Hematopoietic multipotent progenitor cell treated with erythropoietin and hydrocortisone succinate and interleukin-3 and kit ligand, for 6 days (in vitro differentiated cells): ENCODE measurements around the gene PLCB1.

Source experiments
- DNase-seq: peaks from one replicate; pipeline ENCODE4 v3.0.0-alpha.2; 2015

Gene PLCB1

DNA sequence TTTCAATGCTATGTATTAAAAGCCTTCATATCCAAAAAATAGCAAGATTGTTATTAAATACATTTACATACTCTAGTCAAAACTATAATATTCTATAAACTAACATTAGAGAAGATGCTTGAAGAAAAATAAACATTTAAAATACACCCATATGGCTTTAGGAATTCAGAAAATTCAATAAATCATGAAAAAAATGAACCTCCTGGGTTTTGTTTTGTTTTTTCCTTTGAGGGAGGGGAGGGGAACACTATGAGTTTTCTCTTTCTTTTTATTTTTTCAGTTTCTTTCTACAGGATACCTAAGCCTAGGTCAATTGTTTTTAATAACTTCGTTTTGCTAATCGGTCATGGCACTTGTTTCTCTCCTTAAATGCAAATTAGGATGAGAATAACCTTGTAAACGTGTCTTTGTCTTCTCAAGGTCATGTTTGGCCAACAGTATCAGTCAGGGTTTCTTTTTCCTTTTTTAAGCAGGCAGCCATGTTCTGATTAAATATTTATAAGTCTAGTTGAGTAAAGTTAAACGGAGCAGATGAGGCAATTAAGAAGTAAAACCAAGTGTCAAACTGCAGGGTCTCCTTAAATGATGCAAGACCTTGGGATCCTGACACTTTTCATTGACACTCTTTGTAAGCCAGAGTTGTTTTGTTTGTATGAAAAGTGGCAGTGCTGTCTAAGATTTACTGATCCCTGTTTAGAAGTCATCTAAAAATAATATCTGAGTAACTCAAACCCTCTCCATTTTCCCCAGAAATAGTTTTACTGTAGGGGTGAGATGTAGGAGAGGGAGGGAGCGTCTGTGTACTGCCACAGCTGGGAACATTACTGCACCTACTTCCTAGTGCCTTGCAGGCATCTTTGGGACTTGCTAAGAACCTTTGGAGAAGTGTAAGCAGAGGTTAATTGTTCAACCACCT, 392.3 kb downstream of the PLCB1 start:
- DNase-seq = no peak

GRCh38 chr20:8525017-8525343, 392.9 kb downstream of the PLCB1 start:
- DNase-seq = no peak

DNA sequence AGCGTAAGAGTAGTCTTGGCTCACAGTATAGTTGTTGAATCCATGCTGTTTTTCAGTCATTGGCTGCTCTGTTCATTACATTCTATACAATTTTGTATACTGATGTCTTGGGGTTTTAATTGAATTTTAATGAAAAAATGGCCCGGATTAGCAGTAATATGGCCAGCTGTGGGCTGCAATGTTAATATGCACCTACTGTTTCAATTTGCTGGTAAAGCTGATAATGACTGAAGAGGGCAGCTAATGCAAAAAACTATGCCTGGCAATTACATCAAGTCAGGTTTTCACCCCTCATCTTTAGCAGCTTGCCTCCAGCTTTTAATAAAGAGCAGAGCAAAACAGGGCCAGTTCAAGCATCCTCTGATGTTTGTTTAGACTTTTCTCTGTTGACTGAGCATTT, 394.5 kb downstream of the PLCB1 start:
- DNase-seq = no peak

DNA sequence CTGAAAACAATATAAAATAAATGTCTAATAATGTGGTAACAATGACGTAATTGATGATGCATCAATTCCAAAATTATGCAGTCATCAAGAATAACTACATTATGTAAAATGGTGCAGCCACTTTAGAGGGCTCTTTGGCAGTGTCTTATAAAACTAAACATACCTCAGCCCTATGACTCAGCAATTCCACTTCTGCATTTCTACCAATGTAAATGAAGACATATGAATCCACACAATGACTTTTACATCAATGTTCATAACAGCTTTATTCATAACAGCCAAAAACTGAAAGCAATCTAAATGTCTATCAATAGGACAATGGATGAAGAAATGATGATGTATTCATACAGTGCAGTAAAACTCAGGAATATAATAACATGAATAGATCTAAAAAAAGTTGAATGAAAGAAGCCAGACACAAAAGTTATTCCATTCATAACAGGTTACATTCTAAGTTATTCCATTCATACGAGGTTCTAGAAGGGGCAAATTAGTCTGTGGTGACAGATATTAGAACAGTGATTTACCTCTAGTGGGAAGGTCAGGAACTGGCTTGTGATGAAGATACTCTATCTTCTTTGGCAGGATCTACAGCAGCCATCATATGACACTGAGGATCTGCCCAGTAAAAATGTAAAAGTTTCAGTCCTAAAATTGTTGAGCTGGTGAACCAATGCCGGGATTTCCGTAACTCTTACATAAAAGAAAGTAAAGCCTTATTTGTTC, 396.1 kb downstream of the PLCB1 start:
- DNase-seq = peak; percentile 82

DNA sequence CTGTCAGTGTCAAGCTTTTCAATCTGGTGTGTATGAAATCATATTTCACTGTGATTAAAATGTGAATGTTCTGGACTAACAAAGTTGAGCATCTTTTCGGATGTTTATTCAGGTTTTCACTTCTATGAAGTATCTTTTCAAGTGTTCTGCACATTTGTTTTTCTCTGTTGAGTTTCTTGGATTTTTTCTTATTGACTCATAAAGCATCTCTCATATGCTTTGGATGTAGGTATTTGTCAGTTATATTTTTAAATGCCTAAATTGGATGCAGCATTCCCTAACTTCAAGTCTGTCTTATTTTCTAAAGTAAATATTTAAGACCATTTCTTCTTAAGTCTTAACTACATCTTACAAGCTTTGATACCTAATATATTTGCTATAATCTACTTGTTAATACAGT, 398.0 kb downstream of the PLCB1 start:
- DNase-seq = no peak

DNA sequence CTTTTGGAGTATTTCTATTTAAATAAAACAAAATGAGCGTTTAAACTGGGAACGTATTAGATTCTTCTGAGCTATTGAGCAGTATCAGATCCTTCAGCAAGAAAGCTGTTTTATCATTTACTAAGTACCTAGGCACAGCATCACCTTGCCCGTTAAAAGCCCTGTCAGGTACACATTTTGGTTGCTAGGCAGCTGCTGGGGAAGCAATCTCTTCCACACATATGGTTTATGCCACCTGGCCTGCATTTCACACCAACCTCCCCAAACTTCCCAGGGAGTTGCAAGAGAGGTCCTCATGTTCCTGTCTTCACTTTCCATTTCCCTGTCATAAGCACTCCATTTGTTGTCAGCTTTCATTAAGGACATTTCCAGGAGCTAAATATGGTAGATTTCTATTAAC, 400.1 kb downstream of the PLCB1 start:
- DNase-seq = no peak

- DNase-seq = no peak
These were observed 402.5 kb downstream of the PLCB1 start for GRCh38 chr20:8534368-8535160.

DNA sequence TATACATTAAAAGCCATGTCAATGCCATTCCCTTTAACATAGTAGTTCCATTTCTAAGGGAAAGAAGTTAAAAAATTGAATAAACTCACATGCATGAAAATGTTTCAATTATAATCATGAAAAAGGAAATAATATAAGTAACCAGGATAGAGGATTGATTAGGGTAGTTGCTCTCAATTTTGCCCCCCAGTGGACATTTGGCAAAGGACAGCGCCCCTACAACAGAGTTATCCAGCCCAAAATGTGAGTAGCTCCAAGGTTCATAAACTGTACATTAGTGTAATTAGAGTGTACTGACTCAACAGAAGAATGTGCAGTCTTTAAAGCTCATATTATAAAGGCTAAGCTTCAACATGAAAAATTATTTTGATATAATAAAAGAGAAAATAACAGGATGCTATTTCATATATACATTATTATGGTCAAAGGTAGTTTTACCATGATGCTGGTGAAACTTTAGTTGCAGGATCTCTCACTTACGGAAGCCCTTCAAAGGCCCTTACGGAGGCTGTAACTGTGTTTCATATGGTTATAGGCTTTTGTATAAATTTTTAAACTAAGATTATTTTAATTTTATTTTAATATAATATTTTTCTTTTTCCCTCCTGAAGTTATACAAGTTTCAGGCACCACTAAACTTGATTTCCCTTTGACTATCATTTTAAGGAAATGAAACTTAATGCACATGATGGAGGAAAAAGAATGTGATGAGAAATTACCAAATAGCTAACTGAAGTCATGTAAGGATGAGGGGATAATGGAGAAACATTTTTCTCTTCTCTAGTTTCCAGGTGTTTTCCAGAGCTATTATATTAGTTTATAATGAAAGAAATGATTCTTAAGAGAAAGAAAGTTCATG, 403.6 kb downstream of the PLCB1 start:
- peak; percentile 45 for DNase-seq

DNA sequence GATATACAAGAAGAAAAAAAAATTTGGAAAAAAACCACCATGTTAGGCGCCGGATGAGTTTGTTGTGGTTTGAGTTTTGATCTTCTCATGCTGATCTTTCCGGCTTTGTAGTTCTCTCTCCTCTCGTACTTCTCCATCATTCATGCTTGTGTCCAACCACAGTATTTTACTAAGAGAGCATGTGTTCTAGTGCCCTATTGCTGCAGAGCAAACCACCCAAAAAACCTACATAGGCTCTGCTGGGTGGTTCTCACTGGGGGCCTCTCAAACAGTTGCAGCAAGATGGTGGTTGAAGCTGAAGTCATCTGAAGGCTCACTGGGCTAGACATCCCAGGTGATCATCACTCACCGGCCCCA, 404.2 kb downstream of the PLCB1 start:
- DNase-seq = no peak

DNA sequence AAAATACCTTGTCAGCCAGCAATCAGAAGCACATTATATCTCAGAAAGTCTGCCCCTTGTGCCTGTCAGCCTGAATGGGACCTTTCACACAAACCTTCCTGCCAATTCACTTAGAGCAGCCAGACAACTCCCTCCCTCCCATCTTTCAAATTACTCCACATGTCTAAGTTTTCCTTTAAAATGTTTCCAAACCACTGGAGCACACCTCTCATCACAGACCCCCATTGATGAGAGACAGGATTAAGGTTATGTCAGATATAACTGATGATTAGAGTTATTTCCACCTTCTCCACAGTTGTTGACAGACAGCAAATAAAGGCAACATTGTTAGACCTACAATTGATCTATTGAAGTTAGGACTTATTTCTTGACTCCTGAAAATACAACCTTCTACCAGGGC, 408.4 kb downstream of the PLCB1 start:
- DNase-seq = no peak

- no peak for DNase-seq
These were observed 410.0 kb downstream of the PLCB1 start for GRCh38 chr20:8542110-8542486.

DNA sequence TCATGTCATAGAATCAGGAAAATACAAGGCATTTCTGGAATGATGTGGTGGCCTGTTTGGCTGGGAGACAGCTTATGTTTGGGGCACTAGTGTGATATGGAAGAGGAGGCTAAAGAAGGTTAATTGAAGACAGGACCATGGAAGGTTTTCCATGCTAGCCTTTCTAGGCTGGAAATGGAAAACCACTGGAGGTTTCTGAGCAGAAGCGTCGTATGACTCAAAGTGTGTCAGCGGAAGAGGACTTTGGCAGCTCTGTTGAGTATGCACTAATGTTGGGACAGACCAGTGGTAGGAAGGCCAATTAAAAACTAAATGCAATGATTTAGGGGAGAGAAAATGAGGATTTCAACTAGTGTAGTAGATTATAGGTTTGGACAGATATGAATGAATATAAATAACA, 413.1 kb downstream of the PLCB1 start:
- no peak for DNase-seq

DNA sequence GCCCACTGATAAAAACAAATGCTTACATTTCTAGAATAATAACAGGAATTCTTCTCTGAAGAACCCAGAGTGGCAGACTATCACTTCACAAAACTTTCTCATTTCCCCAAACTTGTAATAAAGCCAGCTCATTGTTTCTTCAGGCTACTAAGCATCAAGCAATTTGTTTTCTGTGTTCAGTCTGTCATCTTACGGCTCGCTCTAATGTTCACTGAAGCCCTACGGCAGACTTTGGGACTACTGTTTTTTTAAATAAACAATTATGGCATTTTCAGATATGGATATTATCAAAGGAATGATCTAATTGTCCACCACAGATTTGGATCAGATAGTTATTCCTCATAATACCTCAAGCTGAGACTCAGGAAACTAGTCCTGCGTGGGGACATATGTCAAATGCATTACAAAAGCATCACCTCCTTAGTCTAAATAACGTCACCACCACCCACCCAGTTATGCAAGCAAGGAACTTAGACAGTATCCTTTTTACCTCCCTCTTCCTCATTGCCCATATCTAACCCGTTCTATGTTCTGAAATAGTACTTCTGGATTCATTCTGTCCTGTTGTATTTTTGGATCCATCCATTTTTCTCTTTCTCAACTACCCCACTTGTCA, 415.1 kb downstream of the PLCB1 start:
- DNase-seq = no peak

DNA sequence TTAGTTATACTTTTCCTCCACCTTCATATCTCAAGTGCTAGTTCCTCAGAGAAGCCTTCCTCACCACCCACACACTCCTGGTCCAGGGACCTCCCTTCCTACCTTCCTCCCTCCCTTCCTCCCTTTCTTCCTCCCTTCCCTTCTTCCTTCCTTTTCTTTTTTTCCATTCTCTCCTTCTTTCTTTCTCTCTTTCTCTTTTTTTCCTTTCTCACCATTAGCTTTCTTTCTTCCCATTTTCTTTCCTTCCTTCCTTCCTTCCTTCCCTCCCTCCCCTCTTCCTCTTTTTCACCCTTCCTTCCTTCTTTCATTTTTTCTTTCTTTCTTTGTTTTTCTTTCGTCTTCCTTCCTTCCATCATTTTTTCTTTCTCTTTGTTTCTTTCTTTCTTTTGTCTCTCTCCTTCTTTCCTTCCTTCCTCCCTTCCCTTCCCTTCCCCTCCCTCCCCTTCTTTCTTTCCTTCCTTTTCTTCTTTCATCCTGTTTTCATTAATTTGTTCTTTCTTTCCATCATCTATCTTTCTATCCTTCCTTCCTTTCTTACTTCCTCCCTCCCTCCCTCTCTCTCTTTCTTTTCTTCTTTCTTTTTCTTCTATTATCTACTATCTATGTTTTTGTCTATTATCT, 416.0 kb downstream of the PLCB1 start:
- no peak for DNase-seq

GRCh38 chr20:8549192-8549591, 417.1 kb downstream of the PLCB1 start:
- no peak for DNase-seq

GRCh38 chr20:8557711-8558110, 425.6 kb downstream of the PLCB1 start:
- DNase-seq = no peak

DNA sequence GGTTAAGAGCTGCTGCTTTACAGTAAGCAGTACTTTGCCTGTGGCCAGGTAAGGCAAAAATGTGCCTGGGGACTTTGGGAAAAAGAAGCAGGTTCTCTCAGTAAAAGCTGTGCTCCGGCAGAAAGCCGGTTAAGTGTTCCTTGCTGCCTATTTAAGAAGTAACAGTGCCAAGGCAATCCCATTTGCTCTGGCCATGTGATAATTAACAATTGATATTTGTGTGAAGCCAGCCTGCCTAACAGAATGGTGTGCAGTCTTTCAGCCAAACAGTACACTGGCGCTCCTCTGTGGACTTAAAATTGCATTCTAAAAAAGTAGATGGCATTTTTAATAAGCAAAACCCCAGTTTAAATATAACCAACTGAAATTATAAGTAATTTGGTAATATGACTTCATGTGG, 430.3 kb downstream of the PLCB1 start:
- DNase-seq = no peak

GRCh38 chr20:8568075-8568474, 436.0 kb downstream of the PLCB1 start:
- peak; percentile 13 for DNase-seq

DNA sequence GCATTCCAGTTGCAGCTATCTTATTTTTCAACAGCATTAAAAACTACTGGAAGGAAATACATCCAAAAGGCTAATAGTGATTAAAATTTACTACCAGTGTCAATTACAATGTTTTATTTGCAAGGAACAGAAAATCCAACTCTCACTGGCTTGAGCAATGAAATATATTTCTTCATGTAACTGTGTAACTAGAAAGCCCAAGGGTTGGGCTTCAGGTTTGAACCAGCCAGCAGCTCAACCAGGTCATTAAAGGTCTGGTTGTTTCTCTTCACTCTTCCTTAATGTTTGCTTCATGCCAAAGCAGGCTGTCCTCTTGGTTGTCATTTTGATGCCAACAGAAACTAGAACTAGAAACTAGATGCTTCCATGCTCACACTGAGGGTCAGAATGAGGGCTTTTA, 437.7 kb downstream of the PLCB1 start:
- DNase-seq = no peak

DNA sequence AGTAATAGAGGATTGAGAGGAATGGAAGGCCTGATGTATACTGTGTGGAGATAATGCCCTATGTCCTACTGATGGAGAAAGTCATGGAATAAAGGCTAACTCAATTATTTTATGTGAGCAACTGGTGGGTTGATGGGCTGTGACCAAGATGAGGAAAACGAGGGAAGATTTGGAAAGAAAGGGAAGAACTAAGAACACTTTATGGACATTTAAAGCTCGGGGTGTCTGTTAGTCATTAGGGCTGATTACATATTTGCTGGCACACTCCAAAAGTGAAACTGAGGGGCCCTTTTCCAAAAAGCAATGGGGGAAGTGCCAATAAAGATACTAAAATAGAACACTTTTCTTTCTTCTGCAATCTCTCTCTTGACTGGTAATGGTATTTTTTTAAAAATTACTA, 439.5 kb downstream of the PLCB1 start:
- no peak for DNase-seq

DNA sequence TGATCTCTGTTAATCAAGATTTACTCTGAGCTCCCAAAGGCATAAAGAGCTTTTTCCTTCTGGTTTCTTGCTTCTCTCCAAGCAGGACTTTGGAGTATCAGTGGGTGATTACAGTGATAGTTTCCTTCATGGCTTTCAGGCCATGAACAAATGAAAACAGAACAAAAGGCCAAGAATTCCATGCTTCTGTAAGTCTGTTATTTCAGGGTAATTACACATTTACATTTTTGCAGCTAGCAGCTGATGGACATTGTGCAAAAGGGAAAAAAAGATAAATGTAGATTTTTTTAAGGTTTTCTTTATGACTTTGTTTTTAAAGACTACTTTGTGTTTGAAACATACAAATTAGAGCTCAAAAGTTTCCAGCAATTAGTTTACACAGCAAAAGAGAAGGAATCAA, 441.6 kb downstream of the PLCB1 start:
- DNase-seq = no peak

DNA sequence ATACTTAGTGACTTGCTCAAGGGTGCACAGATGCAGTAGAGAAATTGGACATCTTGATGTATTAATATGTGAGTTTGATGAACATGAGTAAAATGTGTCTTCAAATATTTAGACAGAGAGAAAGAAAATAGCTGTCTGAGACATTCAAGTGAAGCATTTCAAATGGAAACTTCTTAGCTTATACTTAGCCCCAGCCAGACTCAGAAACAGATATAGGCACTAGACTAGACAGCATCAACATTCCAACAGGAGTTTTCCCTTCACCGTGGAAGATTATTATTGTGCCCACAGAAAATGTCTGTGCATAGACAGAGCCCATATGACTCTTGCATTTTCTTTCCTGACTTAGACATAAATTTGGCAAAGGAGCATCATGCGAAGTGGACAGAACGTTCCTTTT, 443.0 kb downstream of the PLCB1 start:
- no peak for DNase-seq
